ENCODE measurements around the gene SEC11C.

GRCh38 chr18:59202258-59202820 is 62.7 kb downstream of the SEC11C start:
- TF ChIP-seq ZFP3 (CRISPR knock-in tag; IDR thresholded peaks at IDR 0.05) (no peak), CREB5 (CRISPR knock-in tag; IDR thresholded peaks at IDR 0.05; ENCODE audit: low read depth) (no peak), ZNF565 (CRISPR knock-in tag; conservative IDR thresholded peaks at IDR 0.05; ENCODE audit: low read depth) (no peak), PATZ1 (CRISPR knock-in tag; IDR thresholded peaks at IDR 0.05; ENCODE audit: borderline replicate concordance) (no peak), ZNF8 (CRISPR knock-in tag; IDR thresholded peaks at IDR 0.05) (no peak), TOX (CRISPR knock-in tag; IDR thresholded peaks at IDR 0.05; ENCODE audit: borderline replicate concordance) (no peak), ZC3H10 (CRISPR knock-in tag; IDR thresholded peaks at IDR 0.05) (no peak)
